ENCODE measurements around the gene DERL3.
A peak's percentile ranks its signal among the peaks of the same experiment; 100 is the strongest.
"Not testable (repeated sequence)": the region's sequence is repeated elsewhere in the genome, so short reads cannot be mapped to it uniquely, and the experiment has no call there.

The DERL3 gene

DNA sequence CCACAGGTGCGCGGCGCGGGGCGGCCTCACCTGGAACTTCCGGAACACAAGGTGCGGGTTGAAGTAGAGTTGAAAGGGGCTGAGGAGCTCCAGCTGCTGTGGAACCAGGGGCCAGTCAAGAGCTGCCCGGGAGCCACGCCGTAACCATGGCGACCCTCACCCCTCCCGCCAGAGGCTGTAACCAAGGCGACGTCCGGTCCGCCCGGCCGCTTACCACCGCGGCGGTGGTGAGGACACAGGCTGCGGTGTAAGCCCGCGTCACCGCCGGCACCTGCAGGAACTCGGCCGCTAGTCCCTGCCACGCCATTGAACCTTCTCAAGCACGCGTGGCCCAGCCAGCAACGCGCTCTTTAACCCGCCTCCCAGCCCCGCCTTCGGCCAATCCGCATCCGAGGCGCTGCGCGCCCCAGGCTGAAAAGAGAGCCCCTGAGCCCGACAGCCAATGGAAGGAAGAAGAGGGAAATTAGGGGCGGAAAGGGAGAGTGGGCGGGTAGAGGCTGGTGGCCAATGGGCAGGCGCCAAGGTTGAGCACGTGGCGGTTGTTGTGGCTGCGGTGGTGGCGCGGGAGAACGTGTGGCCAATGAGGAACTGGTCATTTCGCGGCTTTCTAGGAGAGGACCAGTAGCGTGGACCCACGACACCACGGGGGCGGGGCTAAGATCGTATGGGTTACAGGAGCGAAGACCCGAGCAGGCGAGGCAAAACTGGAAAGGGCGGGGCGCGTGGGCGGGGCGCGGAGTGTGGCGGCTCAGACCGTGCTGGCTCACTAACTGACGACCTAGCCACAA is at the start of gene DERL3:
Gene DERL3, minus strand, starts transcription at position 326 of the 788 bp plus-strand sequence. Its CDS starts 19 bp downstream, at position 307.
- no peaks in the 10 kb centered on the region for H3K27me3 ChIP-seq (ENCODE audit: control insufficient read depth in 2 of 2, insufficient read depth in 2 of 2, low read length in 2 of 2)
- peak within 1 kb of the TSS; percentile 23 to 47 for H3K9ac ChIP-seq (ENCODE audit: low read depth in 1 of 2, low read length in 2 of 2)
- H3K4me1 ChIP-seq (ENCODE audit: control insufficient read depth in 2 of 2, insufficient read depth in 2 of 2, low read length in 2 of 2) = peaks cover 8 to 9% of the 10 kb centered on the region in 2 donors
- H3K4me3 ChIP-seq (ENCODE audit: low read length in 2 of 2) = peak within 1 kb of the TSS; percentile 67 to 71
- H3K27ac ChIP-seq (ENCODE audit: low read depth in 2 of 2, low read length in 2 of 2) = peak within 1 kb of the TSS; percentile 15 to 58
- no peaks in the 10 kb centered on the region for H3K9me3 ChIP-seq (ENCODE audit: control insufficient read depth in 2 of 2, low read length in 2 of 2)
- H3K36me3 ChIP-seq (ENCODE audit: control insufficient read depth in 2 of 2, insufficient read depth in 2 of 2, low read length in 2 of 2) = peaks cover 21 to 26% of the 10 kb centered on the region in 2 donors

DNA sequence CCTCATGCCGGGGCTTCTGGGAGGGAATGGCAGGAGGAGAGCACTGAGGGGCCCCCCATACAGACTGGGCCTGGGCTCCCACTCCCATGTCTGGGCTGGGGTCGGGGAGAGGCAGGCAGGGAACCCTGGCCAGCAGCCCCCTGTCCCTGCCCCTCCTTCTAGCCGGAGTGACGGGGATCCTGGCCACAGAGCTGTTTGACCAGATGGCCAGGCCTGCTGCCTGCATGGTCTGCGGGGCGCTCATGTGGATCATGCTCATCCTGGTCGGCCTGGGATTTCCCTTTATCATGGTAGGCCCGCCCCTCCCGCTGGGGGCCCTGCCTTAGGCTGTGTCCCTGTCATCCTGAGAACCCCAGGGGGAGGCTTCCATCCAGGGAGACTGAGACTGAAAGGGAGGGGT is 45.3 kb upstream of the DERL3 start:
- Histone ChIP-seq H3K9me3 (ENCODE audit: control insufficient read depth in 2 of 2, low read length in 2 of 2) (no peaks in the 10 kb centered on the region), H3K27ac (ENCODE audit: low read depth in 2 of 2, low read length in 2 of 2) (no peak overlapping the region), H3K9ac (ENCODE audit: low read depth in 1 of 2, low read length in 2 of 2) (no peak overlapping the region), H3K27me3 (ENCODE audit: control insufficient read depth in 2 of 2, insufficient read depth in 2 of 2, low read length in 2 of 2) (no peaks in the 10 kb centered on the region), H3K4me1 (ENCODE audit: control insufficient read depth in 2 of 2, insufficient read depth in 2 of 2, low read length in 2 of 2) (no peaks in the 10 kb centered on the region), H3K4me3 (ENCODE audit: low read length in 2 of 2) (no peak overlapping the region), H3K36me3 (ENCODE audit: control insufficient read depth in 2 of 2, insufficient read depth in 2 of 2, low read length in 2 of 2) (no peaks in the 10 kb centered on the region)

DNA sequence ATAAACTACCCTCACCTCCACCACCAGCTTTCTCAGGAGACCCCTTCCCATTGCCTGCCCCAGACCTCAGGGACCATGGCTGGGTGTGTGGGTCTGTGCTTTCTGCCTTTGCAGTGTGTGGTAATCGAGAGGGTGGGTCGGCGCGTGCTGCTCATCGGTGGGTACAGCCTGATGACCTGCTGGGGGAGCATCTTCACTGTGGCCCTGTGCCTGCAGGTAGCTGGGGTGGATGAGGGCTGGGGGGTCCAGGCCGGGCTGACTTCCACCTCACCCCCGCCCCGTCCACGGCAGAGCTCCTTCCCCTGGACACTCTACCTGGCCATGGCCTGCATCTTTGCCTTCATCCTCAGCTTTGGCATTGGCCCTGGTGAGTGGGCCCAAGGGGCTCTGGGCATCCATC is 44.9 kb upstream of the DERL3 start:
- Histone ChIP-seq H3K9ac (ENCODE audit: low read depth in 1 of 2, low read length in 2 of 2) (no peak overlapping the region), H3K4me1 (ENCODE audit: control insufficient read depth in 2 of 2, insufficient read depth in 2 of 2, low read length in 2 of 2) (no peaks in the 10 kb centered on the region), H3K4me3 (ENCODE audit: low read length in 2 of 2) (no peak overlapping the region), H3K9me3 (ENCODE audit: control insufficient read depth in 2 of 2, low read length in 2 of 2) (no peaks in the 10 kb centered on the region), H3K36me3 (ENCODE audit: control insufficient read depth in 2 of 2, insufficient read depth in 2 of 2, low read length in 2 of 2) (no peaks in the 10 kb centered on the region), H3K27ac (ENCODE audit: low read depth in 2 of 2, low read length in 2 of 2) (no peak overlapping the region), H3K27me3 (ENCODE audit: control insufficient read depth in 2 of 2, insufficient read depth in 2 of 2, low read length in 2 of 2) (no peaks in the 10 kb centered on the region)

DNA sequence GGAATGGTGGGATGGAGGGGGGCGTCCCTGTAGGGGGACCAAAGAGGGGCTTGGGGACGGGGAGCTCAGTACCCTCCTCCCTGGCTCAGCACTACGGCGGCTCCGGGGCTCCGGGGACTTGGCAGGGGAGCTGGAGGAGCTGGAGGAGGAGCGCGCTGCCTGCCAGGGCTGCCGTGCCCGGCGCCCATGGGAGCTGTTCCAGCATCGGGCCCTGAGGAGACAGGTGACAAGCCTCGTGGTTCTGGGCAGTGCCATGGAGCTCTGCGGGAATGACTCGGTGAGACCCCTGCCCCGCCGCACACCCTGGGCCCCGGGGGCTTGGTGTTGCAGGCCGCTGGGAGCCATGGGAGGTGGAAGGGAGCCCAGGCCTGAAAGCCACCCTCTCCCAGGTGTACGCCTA is 43.6 kb upstream of the DERL3 start:
- Histone ChIP-seq H3K36me3 (ENCODE audit: control insufficient read depth in 2 of 2, insufficient read depth in 2 of 2, low read length in 2 of 2) (peaks cover 3 to 6% of the 10 kb centered on the region in 2 donors), H3K9me3 (ENCODE audit: control insufficient read depth in 2 of 2, low read length in 2 of 2) (no peaks in the 10 kb centered on the region), H3K9ac (ENCODE audit: low read depth in 1 of 2, low read length in 2 of 2) (no peak overlapping the region), H3K27me3 (ENCODE audit: control insufficient read depth in 2 of 2, insufficient read depth in 2 of 2, low read length in 2 of 2) (no peaks in the 10 kb centered on the region), H3K4me1 (ENCODE audit: control insufficient read depth in 2 of 2, insufficient read depth in 2 of 2, low read length in 2 of 2) (no peaks in the 10 kb centered on the region), H3K27ac (ENCODE audit: low read depth in 2 of 2, low read length in 2 of 2) (no peak overlapping the region), H3K4me3 (ENCODE audit: low read length in 2 of 2) (no peak overlapping the region)

DNA sequence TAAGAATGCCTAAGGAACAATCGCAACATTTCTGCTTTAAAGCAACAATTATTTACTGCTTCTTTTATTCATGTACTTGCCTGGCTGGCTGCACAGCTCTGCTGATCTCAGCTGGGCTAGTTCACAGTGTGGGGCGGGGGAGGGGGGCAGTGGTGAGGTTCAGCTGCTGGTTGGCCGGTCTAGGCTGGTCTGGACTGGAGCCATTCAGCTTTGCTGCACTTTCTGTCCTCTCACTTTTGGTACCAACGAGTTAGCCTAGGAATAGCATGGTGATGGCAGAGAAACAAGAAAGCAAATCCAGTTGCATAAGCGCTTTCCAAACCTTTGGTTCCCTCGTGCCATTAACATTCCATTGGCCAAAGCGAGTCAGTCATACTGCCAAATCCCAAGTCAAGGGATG is 39.4 kb upstream of the DERL3 start:
- Histone ChIP-seq H3K9ac (ENCODE audit: low read depth in 1 of 2, low read length in 2 of 2) (no peak overlapping the region), H3K36me3 (ENCODE audit: control insufficient read depth in 2 of 2, insufficient read depth in 2 of 2, low read length in 2 of 2) (peaks cover 3 to 20% of the 10 kb centered on the region in 2 donors)

DNA sequence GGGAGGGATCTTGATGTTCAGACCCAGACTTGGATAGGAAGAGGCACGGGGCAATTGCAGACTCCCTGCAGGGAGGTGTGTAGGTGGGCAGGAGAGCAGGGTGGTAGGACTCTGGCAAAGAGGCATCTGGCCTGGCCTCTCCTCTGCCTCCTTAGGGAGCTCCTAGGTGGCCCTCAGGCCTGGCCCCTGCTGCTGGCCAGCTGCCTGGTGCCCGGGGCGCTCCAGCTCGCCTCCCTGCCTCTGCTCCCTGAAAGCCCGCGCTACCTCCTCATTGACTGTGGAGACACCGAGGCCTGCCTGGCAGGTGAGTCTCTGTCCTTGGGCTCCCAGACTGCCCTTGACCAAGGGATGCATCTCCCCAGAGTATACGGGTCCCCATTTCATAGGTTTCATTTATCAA is 38.8 kb upstream of the DERL3 start:
- Histone ChIP-seq H3K9me3 (ENCODE audit: control insufficient read depth in 2 of 2, low read length in 2 of 2) (no peaks in the 10 kb centered on the region), H3K4me1 (ENCODE audit: control insufficient read depth in 2 of 2, insufficient read depth in 2 of 2, low read length in 2 of 2) (no peaks in the 10 kb centered on the region), H3K27me3 (ENCODE audit: control insufficient read depth in 2 of 2, insufficient read depth in 2 of 2, low read length in 2 of 2) (no peaks in the 10 kb centered on the region), H3K36me3 (ENCODE audit: control insufficient read depth in 2 of 2, insufficient read depth in 2 of 2, low read length in 2 of 2) (peaks cover 3 to 20% of the 10 kb centered on the region in 2 donors), H3K27ac (ENCODE audit: low read depth in 2 of 2, low read length in 2 of 2) (no peak overlapping the region), H3K9ac (ENCODE audit: low read depth in 1 of 2, low read length in 2 of 2) (no peak overlapping the region), H3K4me3 (ENCODE audit: low read length in 2 of 2) (no peak overlapping the region)

More for the DNA sequence above, 39.4 kb upstream of the DERL3 start:
- no peak overlapping the region for H3K4me3 ChIP-seq (ENCODE audit: low read length in 2 of 2)
- no peaks in the 10 kb centered on the region for H3K27me3 ChIP-seq (ENCODE audit: control insufficient read depth in 2 of 2, insufficient read depth in 2 of 2, low read length in 2 of 2)
- no peaks in the 10 kb centered on the region for H3K4me1 ChIP-seq (ENCODE audit: control insufficient read depth in 2 of 2, insufficient read depth in 2 of 2, low read length in 2 of 2)
- no peaks in the 10 kb centered on the region for H3K9me3 ChIP-seq (ENCODE audit: control insufficient read depth in 2 of 2, low read length in 2 of 2)
- no peak overlapping the region for H3K27ac ChIP-seq (ENCODE audit: low read depth in 2 of 2, low read length in 2 of 2)

DNA sequence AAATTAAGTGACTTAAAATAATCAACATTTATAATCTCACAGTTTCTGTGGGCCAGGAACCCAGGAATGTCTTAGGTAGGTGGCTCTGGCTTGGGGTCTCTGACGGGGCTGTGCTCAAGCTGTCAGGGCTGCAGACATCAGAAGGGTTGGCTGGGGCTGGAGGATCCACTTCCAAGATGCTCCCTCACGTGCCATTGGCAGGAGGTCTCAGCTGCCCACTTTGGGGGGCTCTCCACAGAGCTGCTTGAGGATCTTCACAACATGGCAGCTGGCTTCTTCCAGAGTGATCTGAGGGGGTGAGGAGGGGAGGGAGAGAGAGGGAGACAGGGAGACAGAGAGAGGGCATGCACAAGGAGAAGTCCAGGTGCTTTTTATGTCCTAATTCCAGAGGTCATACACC is 37.0 kb upstream of the DERL3 start:
- Histone ChIP-seq H3K9me3 (ENCODE audit: control insufficient read depth in 2 of 2, low read length in 2 of 2) (no peaks in the 10 kb centered on the region), H3K27me3 (ENCODE audit: control insufficient read depth in 2 of 2, insufficient read depth in 2 of 2, low read length in 2 of 2) (no peaks in the 10 kb centered on the region), H3K36me3 (ENCODE audit: control insufficient read depth in 2 of 2, insufficient read depth in 2 of 2, low read length in 2 of 2) (peaks cover 3 to 20% of the 10 kb centered on the region in 2 donors), H3K27ac (ENCODE audit: low read depth in 2 of 2, low read length in 2 of 2) (no peak overlapping the region), H3K4me1 (ENCODE audit: control insufficient read depth in 2 of 2, insufficient read depth in 2 of 2, low read length in 2 of 2) (no peaks in the 10 kb centered on the region), H3K9ac (ENCODE audit: low read depth in 1 of 2, low read length in 2 of 2) (no peak overlapping the region), H3K4me3 (ENCODE audit: low read length in 2 of 2) (no peak overlapping the region)

DNA sequence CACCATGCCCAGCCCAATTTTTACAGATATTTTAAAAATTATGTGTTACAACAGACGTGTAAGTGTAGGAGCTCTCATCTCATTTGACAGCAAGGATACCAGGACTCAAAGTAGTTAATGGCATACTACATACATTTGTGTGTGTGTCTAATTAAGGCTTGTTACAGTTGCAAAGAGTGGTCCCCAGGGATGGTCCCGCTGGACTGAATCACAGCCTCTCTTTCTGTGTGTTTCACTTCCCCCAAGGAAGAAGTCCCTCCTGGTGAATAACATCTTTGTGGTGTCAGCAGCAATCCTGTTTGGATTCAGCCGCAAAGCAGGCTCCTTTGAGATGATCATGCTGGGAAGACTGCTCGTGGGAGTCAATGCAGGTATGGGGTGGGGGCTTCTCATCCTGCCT is 36.1 kb upstream of the DERL3 start:
- H3K4me3 ChIP-seq (ENCODE audit: low read length in 2 of 2) = no peak overlapping the region
- no peaks in the 10 kb centered on the region for H3K4me1 ChIP-seq (ENCODE audit: control insufficient read depth in 2 of 2, insufficient read depth in 2 of 2, low read length in 2 of 2)
- H3K27ac ChIP-seq (ENCODE audit: low read depth in 2 of 2, low read length in 2 of 2) = no peak overlapping the region
- H3K27me3 ChIP-seq (ENCODE audit: control insufficient read depth in 2 of 2, insufficient read depth in 2 of 2, low read length in 2 of 2) = no peaks in the 10 kb centered on the region
- H3K9me3 ChIP-seq (ENCODE audit: control insufficient read depth in 2 of 2, low read length in 2 of 2) = no peaks in the 10 kb centered on the region
- no peak overlapping the region for H3K9ac ChIP-seq (ENCODE audit: low read depth in 1 of 2, low read length in 2 of 2)
- peaks cover 9 to 20% of the 10 kb centered on the region in 2 donors for H3K36me3 ChIP-seq (ENCODE audit: control insufficient read depth in 2 of 2, insufficient read depth in 2 of 2, low read length in 2 of 2)

DNA sequence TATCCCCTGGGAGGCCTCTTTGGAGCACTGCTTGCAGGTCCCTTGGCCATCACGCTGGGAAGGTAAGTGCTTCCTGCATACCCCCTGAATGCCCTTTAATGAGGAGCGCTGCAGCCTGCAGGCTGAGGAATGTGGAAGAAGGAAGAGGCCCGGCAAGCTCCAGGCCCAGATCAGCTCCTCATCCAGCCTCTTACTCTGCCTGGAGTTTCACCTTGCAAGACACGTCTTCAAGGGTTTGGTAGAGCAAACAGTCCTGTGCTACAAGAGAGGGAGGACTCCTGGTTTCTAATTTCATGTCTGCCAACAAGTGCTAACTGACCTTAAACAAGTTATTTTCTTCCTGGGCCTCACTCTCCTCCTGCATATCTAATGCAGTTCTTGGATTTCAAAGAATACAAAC is 29.8 kb upstream of the DERL3 start:
- Histone ChIP-seq H3K27me3 (ENCODE audit: control insufficient read depth in 2 of 2, insufficient read depth in 2 of 2, low read length in 2 of 2) (no peaks in the 10 kb centered on the region), H3K4me3 (ENCODE audit: low read length in 2 of 2) (no peak overlapping the region), H3K9me3 (ENCODE audit: control insufficient read depth in 2 of 2, low read length in 2 of 2) (no peaks in the 10 kb centered on the region), H3K9ac (ENCODE audit: low read depth in 1 of 2, low read length in 2 of 2) (no peak overlapping the region), H3K4me1 (ENCODE audit: control insufficient read depth in 2 of 2, insufficient read depth in 2 of 2, low read length in 2 of 2) (no peaks in the 10 kb centered on the region), H3K36me3 (ENCODE audit: control insufficient read depth in 2 of 2, insufficient read depth in 2 of 2, low read length in 2 of 2) (peaks cover 5 to 18% of the 10 kb centered on the region in 2 donors), H3K27ac (ENCODE audit: low read depth in 2 of 2, low read length in 2 of 2) (no peak overlapping the region)

DNA sequence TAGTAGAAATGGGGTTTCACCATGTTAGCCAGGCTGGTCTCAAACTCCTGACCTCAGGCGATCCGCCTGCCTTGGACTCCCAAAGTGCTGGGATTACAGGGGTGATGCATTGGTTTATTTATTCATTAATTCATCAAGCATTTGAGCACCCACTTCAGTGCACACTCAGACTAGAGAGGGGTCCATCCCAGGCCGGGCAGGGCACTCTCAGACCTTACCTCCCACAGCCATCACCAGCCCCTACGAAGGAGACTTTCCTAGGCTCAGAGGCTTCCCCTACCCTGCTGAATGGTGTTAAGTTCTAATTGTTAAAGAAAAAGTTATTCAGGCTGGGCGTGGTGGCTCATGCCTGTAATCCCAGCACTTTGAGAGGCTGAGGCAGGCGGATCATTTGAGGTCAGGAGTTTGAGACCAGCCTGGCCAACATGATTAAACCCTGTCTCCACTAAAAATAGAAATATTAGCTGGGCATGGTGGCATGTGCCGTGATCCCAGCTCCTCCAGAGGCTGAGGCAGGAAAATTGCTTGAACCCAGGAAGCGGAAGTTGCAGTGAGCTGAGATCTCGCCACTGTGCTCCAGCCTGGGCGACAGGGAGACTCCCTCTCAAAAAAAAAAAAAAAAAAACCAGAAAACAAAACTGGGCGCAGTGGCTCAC is 25.8 kb upstream of the DERL3 start:
- not testable (repeated sequence) for H3K27ac ChIP-seq (ENCODE audit: low read depth in 2 of 2, low read length in 2 of 2); H3K9me3 ChIP-seq (ENCODE audit: control insufficient read depth in 2 of 2, low read length in 2 of 2); H3K36me3 ChIP-seq (ENCODE audit: control insufficient read depth in 2 of 2, insufficient read depth in 2 of 2, low read length in 2 of 2); H3K9ac ChIP-seq (ENCODE audit: low read depth in 1 of 2, low read length in 2 of 2); H3K4me3 ChIP-seq (ENCODE audit: low read length in 2 of 2); H3K4me1 ChIP-seq (ENCODE audit: control insufficient read depth in 2 of 2, insufficient read depth in 2 of 2, low read length in 2 of 2); H3K27me3 ChIP-seq (ENCODE audit: control insufficient read depth in 2 of 2, insufficient read depth in 2 of 2, low read length in 2 of 2)
